Choroid plexus epithelial cell (primary cell): ENCODE results near the gene CRELD1.

Source experiments
- DNase-seq: peaks from one replicate; pipeline ENCODE4 v3.0.0-alpha.2; 2010; ENCODE audit warnings: low read depth
- H3K4me3 ChIP-seq: 2 replicates; pipeline ENCODE4 v1.5.1; 2011; ENCODE audit warnings: low read depth, mild to moderate bottlenecking, control low read depth, low read length, moderate library complexity
- CTCF ChIP-seq: conservative IDR thresholded peaks from 2 replicates; pipeline ENCODE4 v1.5.1; 2011; ENCODE audit warnings: low read depth, mild to moderate bottlenecking, control low read depth, inconsistent platforms, low read length, moderate library complexity

The CRELD1 gene

GRCh38 chr3:9914559-9915253 lies 18.9 kb upstream of the CRELD1 start:
- no peak for TF ChIP-seq CTCF
- H3K4me3 ChIP-seq = peak overlapping the region; percentile 60
- no peak for DNase-seq

- TF ChIP-seq CTCF = peak; percentile 52
- peak; percentile 67 for DNase-seq
- H3K4me3 ChIP-seq = peak overlapping the region; percentile 60
These were observed 18.1 kb upstream of the CRELD1 start for GRCh38 chr3:9915254-9916141.

GRCh38 chr3:9916346-9916733 lies 17.3 kb upstream of the CRELD1 start:
- DNase-seq = peak; percentile 53
- TF ChIP-seq CTCF = no peak

GRCh38 chr3:9916734-9917680 lies 16.6 kb upstream of the CRELD1 start, which contains the start of gene IL17RC:
Gene IL17RC (plus strand): TSS chr3:9917098. CDS start chr3:9917316, 218 bp downstream.
- peak within 1 kb of the TSS; percentile 60 for H3K4me3 ChIP-seq
- TF ChIP-seq CTCF = no peak
- DNase-seq = peak; percentile 90

More at GRCh38 chr3:9916346-9916733, 17.3 kb upstream of the CRELD1 start:
- peak overlapping the region; percentile 56 for H3K4me3 ChIP-seq

- no peak overlapping the region for H3K4me3 ChIP-seq
- no peak for TF ChIP-seq CTCF
- DNase-seq = no peak
These were observed 15.8 kb upstream of the CRELD1 start for GRCh38 chr3:9917820-9918219.

- no peak for DNase-seq
- H3K4me3 ChIP-seq = no peak overlapping the region
- TF ChIP-seq CTCF = no peak
These were observed 15.2 kb upstream of the CRELD1 start for GRCh38 chr3:9918261-9919038.
